ENCODE data around the gene IL17F. TPM values are rescaled to one million over a fixed set of nuclear protein-coding genes. Genes with fewer than 3 reads are reported as not detected.

The IL17F gene
- total RNA-seq, 2 donors from 2014 or later = not detected

DNA sequence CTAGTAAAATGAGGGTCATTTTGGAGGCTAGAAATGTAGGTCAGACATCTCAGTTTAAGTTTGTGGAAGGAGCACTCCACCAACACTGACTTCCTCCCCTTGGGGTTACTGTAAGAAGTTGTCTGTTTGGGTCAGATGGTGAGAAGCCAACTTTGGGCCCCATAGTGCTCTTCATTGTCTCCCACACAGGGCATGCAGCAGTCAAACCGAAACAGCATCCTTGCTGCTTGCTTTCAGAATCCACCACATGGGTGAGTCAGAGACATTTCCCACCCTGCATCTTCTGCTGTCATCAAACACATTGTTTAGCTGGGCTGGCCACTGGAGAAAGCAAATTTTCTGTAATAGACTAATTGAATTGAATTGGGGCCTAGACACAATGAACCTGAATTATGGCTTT is 16.8 kb downstream of the IL17F start:
- WGBS, 2 experiments (ENCODE audit: insufficient coverage in 1 of 2, insufficient read length in 1 of 2) = 82 to 90% methylated on average over 1 of the region's 1 CpG
- DNase-seq = no peak
- Histone ChIP-seq H3K4me1 (ENCODE audit: control insufficient read depth, insufficient read depth, low read length) (no peaks in the 10 kb centered on the region), H3K27ac (ENCODE audit: low read depth, low read length) (no peak overlapping the region), H3K9me3 (ENCODE audit: control insufficient read depth, low read length) (no peaks in the 10 kb centered on the region), H3K9ac (ENCODE audit: extremely low read depth, low read length, poor library complexity, severe bottlenecking) (no peak overlapping the region), H3K27me3 (ENCODE audit: control insufficient read depth, insufficient read depth, low read length, poor library complexity, severe bottlenecking) (no peaks in the 10 kb centered on the region), H3K36me3 (ENCODE audit: control insufficient read depth, insufficient read depth, low read length) (no peaks in the 10 kb centered on the region), H3K4me3 (ENCODE audit: low read length) (no peak overlapping the region)
- TF ChIP-seq, protein P1, sequence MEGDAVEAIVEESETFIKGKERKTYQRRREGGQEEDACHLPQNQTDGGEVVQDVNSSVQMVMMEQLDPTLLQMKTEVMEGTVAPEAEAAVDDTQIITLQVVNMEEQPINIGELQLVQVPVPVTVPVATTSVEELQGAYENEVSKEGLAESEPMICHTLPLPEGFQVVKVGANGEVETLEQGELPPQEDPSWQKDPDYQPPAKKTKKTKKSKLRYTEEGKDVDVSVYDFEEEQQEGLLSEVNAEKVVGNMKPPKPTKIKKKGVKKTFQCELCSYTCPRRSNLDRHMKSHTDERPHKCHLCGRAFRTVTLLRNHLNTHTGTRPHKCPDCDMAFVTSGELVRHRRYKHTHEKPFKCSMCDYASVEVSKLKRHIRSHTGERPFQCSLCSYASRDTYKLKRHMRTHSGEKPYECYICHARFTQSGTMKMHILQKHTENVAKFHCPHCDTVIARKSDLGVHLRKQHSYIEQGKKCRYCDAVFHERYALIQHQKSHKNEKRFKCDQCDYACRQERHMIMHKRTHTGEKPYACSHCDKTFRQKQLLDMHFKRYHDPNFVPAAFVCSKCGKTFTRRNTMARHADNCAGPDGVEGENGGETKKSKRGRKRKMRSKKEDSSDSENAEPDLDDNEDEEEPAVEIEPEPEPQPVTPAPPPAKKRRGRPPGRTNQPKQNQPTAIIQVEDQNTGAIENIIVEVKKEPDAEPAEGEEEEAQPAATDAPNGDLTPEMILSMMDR (conservative IDR thresholded peaks at IDR 0.05) = no peak
- Mint-ChIP-seq H3K4me1 (no peaks in the 10 kb centered on the region), H3K9me3 (no peaks in the 10 kb centered on the region), H3K27me3 (ENCODE audit: insufficient read depth) (no peaks in the 10 kb centered on the region), H3K4me3 (no peak overlapping the region), H3K27ac (no peak overlapping the region), H3K36me3 (ENCODE audit: low read depth) (no peaks in the 10 kb centered on the region)

DNA sequence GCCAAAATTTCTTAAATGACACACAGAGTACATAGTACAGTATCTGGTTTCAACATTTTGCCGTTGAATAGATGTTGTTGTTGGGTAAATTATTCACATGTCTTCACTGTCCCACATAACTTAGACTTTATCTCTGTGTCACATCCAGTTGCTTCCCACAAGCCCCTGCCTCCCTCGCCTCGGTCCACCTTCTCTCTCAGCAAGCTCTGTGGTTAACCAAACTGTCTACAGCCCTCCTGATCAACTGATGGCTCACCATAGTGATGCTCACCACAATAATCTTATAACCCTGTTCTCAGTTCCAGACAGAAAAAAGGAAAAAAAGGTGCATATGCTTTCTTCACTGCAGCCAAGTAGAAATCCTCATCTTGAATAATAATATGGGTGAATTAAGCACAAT is 23.0 kb downstream of the IL17F start:
- H3K27me3 ChIP-seq (ENCODE audit: control insufficient read depth, insufficient read depth, low read length, poor library complexity, severe bottlenecking) = no peaks in the 10 kb centered on the region
- TF ChIP-seq, protein P1 (conservative IDR thresholded peaks at IDR 0.05) = no peak
- H3K27me3 Mint-ChIP-seq (ENCODE audit: insufficient read depth) = no peaks in the 10 kb centered on the region
- H3K9me3 Mint-ChIP-seq = no peaks in the 10 kb centered on the region
- H3K9me3 ChIP-seq (ENCODE audit: control insufficient read depth, low read length) = no peaks in the 10 kb centered on the region
- H3K27ac Mint-ChIP-seq = no peak overlapping the region
- H3K4me3 ChIP-seq (ENCODE audit: low read length) = no peak overlapping the region
- H3K36me3 Mint-ChIP-seq (ENCODE audit: low read depth) = no peaks in the 10 kb centered on the region
- no peak overlapping the region for H3K4me3 Mint-ChIP-seq
- no peak overlapping the region for H3K9ac ChIP-seq (ENCODE audit: extremely low read depth, low read length, poor library complexity, severe bottlenecking)
- H3K4me1 Mint-ChIP-seq = no peaks in the 10 kb centered on the region
- no peak overlapping the region for H3K27ac ChIP-seq (ENCODE audit: low read depth, low read length)
- WGBS, 2 experiments (ENCODE audit: insufficient coverage in 1 of 2, insufficient read length in 1 of 2) = 92% methylated on average over 2 of the region's 3 CpGs
- DNase-seq = no peak
- no peaks in the 10 kb centered on the region for H3K36me3 ChIP-seq (ENCODE audit: control insufficient read depth, insufficient read depth, low read length)
- H3K4me1 ChIP-seq (ENCODE audit: control insufficient read depth, insufficient read depth, low read length) = no peaks in the 10 kb centered on the region

DNA sequence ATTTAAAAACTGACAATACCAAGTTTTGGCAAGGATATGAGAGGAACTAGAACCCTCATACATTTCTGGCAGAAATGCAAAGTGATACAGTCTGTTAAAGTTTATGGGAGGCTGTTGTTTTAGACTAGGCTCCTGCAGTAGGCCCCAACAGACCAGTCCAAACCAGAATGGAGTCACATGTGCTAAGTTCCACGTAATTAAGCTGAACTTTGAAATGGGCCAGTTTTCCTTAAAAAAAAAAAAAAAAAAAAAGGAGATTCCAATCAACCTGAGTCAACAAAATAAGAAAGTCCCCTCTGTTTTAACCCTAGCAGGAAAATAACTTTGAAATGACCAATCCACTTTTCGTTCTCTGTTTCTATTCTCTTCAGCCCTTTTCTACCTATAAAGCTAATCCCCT is 26.5 kb downstream of the IL17F start:
- WGBS, 2 experiments (ENCODE audit: insufficient coverage in 1 of 2, insufficient read length in 1 of 2) = 96% methylated on average over 2 of the region's 2 CpGs; no CpG with 5 or more reads in 1 of the 2 experiments
- no peaks in the 10 kb centered on the region for H3K27me3 Mint-ChIP-seq (ENCODE audit: insufficient read depth)

More for the DNA sequence above, 26.5 kb downstream of the IL17F start:
- TF ChIP-seq, protein P1 (conservative IDR thresholded peaks at IDR 0.05) = no peak
- Histone ChIP-seq H3K4me3 (ENCODE audit: low read length) (no peak overlapping the region), H3K9ac (ENCODE audit: extremely low read depth, low read length, poor library complexity, severe bottlenecking) (no peak overlapping the region), H3K36me3 (ENCODE audit: control insufficient read depth, insufficient read depth, low read length) (no peaks in the 10 kb centered on the region), H3K27me3 (ENCODE audit: control insufficient read depth, insufficient read depth, low read length, poor library complexity, severe bottlenecking) (no peaks in the 10 kb centered on the region), H3K4me1 (ENCODE audit: control insufficient read depth, insufficient read depth, low read length) (no peaks in the 10 kb centered on the region), H3K27ac (ENCODE audit: low read depth, low read length) (no peak overlapping the region), H3K9me3 (ENCODE audit: control insufficient read depth, low read length) (no peaks in the 10 kb centered on the region)
- Mint-ChIP-seq H3K36me3 (ENCODE audit: low read depth) (no peaks in the 10 kb centered on the region), H3K4me3 (no peak overlapping the region), H3K27ac (no peak overlapping the region), H3K9me3 (no peaks in the 10 kb centered on the region), H3K4me1 (peaks cover 2% of the 10 kb centered on the region)
- no peak for DNase-seq
